GM13977 (cell line): ENCODE data around the gene RBM15B.

Experiments
- DNase-seq: peaks from one replicate; pipeline ENCODE4 v3.0.0; 2012; ENCODE audit warnings: low spot score
- in situ Hi-C: fragments of 300-500 bp; cut with MboI; formaldehyde crosslinking; loops from one replicate; pipeline ENCODE4 v1.12.0; 2022; ENCODE audit warnings: low sequenced_read_pairs, low pct_unique_long_range_greater_than_20kb, mixed read lengths, inconsistent platforms; ENCODE audit not compliant: unreplicated experiment
- TF ChIP-seq, protein P1 (sequence below): IDR thresholded peaks from 2 replicates; pipeline ENCODE4 v1.5.1; 2012; ENCODE audit warnings: mild to moderate bottlenecking, control low read depth; ENCODE audit not compliant: insufficient read depth; ENCODE audit errors: extremely low read depth, missing control alignments

Gene RBM15B

DNA sequence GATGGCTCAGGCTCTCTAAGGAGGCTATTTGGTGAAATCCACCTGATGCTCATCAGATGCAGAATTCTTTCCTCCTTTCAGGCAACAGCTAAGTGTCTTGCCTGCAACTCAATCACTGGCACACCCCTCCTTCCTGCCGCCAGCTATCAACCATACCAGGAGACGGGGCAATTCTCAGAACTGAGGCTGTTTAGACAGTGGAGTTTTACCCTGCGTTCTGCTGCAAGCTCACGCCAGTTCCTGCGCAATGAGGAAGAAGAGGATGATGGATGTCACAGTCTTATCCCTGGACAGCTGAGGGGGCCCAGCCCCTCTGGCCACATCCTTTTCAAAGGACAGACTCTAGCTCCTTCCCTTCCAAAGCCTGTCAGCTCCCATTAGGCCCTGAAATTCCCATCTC is 13.0 kb upstream of the RBM15B start:
- in situ Hi-C loops = loop anchor here (10.0 kb wide), 1 partner anchor 413 kb away; no protein-coding TSS in a partner anchor
- TF ChIP-seq, protein P1, sequence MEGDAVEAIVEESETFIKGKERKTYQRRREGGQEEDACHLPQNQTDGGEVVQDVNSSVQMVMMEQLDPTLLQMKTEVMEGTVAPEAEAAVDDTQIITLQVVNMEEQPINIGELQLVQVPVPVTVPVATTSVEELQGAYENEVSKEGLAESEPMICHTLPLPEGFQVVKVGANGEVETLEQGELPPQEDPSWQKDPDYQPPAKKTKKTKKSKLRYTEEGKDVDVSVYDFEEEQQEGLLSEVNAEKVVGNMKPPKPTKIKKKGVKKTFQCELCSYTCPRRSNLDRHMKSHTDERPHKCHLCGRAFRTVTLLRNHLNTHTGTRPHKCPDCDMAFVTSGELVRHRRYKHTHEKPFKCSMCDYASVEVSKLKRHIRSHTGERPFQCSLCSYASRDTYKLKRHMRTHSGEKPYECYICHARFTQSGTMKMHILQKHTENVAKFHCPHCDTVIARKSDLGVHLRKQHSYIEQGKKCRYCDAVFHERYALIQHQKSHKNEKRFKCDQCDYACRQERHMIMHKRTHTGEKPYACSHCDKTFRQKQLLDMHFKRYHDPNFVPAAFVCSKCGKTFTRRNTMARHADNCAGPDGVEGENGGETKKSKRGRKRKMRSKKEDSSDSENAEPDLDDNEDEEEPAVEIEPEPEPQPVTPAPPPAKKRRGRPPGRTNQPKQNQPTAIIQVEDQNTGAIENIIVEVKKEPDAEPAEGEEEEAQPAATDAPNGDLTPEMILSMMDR = no peak
- no peak for DNase-seq

DNA sequence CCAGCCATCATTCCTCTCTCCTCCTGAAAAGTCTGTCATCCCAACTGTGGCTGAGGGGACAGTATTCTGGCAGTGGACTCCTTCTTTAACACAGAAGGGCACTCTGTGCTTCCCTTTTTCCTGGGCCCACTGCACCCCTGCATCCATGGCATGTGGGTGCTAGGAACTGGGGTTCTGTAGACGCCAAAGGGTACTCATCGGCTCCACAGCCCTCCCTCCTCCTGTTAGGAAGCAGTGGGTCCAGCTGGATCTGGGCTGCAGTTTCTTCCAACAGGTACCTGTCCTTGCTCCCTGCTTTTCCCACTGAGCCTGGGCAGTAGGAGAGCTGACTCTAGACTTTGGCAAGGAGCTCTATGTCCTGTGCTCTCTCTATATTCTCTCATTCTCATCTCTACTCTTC is 12.4 kb upstream of the RBM15B start:
- in situ Hi-C loops = loop anchor here (10.0 kb wide), 1 partner anchor 414 kb away; no protein-coding TSS in a partner anchor
- DNase-seq = no peak
- TF ChIP-seq, protein P1 = no peak

DNA sequence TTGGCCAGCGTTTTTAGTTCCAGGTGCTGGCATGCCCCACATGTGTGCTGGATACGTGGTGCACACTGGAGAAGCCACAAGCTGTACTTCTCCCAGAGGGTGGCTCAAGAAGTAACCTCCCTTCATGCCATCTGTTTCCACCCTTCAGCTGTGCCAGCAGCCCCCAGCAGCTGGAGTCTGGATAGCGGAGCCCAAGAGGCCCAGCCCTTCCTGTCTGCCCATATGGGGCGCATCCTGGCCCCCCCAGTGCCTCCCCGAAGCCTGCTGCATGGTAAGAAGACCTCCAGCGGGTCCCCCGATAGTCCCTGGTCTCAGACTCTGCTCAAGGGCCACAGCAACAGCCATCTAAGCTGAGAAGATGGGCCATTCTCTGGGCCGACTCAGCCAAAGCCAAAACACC is 11.8 kb upstream of the RBM15B start:
- TF ChIP-seq, protein P1 = no peak
- in situ Hi-C loops = loop anchor here (10.0 kb wide), 1 partner anchor 414 kb away; no protein-coding TSS in a partner anchor
- DNase-seq = no peak

DNA sequence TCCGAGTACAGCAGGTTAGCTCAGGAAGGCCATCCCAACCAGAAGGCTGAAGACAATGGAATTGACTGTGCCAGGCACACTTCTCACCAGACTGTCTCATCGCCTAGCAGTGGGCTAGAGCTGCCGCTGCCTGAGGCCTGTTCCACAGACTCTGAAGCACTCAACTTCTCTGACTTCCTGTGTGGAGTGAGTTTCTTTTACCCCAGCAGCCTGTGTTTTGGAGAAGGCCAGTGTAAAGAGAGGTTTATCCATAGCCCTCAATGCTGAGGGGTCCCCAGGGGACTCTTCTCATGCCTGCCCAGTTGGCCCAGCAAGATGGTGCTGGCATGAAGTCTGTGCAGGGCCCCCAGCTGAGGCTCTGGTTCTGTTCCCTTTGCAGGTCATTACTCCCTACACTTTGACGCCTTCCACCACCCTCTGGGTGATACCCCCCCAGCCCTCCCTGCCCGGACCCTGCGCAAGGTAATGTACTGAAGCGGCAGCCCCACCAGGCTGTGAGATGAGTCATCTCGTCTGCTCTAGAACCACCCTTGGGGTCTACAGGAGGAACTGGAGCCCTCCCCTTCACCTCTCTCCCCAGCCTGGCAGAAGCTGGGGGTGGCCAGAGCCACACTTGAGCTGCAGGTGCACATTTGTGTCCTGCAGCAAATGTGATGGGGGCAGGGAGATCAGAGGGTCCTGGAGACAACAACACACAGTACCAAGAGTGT is 11.2 kb upstream of the RBM15B start:
- in situ Hi-C loops = loop anchor here (10.0 kb wide), 1 partner anchor 415 kb away; no protein-coding TSS in a partner anchor
- TF ChIP-seq, protein P1 = no peak
- no peak for DNase-seq

DNA sequence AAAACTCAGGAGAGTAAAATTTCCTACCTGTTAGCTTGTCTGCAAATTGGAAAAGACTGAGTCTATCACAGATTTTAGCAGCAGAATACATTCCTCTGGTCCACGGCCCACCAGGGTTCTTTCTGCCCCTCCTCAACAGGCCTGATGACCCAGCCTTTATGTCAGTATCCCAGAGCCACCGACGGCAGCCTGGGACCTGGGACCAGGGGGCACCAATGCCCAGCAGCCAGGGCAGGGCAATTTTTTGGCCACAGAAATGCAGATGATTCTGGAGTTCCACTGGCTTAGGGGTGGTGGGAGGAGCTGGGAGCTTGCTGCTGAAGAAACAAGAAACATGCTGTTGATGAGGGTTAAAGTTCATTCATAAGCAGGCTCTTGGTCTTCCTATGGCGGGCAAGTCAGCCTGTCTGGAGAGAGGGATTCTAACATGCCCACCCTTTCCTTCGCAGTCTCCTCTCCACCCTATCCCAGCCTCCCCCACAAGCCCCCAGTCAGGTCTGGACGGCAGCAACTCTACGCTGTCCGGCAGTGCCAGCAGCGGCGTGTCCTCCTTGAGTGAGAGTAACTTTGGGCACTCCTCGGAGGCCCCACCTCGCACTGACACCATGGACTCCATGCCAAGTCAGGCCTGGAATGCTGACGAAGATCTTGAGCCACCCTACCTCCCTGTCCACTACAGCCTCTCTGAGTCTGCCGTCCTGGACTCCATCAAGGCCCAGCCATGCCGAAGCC is 10.3 kb upstream of the RBM15B start:
- TF ChIP-seq, protein P1 = no peak
- no peak for DNase-seq
- in situ Hi-C loops = no loop called here

DNA sequence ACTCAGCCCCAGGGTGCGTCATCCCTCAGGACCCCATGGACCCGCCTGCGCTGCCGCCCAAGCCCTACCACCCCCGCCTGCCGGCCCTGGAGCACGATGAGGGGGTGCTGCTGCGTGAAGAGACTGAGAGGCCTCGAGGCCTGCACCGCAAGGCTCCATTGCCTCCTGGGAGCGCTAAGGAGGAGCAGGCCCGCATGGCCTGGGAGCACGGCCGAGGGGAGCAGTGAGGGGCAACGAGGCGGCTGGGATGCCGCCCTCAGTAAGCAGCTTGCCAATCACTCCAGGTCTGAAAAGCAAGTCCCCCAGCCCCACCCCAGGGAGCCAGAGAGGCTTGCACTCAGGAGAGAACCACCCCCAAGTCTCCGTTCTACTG is 9.8 kb upstream of the RBM15B start:
- TF ChIP-seq, protein P1 = no peak
- in situ Hi-C loops = no loop called here
- DNase-seq = no peak
